H1 (cell line): ENCODE results near the gene ZNF180. TPM values are rescaled to one million over a fixed set of nuclear protein-coding genes. Genes with fewer than 3 reads are reported as not detected.
A peak's percentile ranks its signal among the peaks of the same experiment; 100 is the strongest.

ENCODE experiments used
- CHD1 ChIP-seq: IDR thresholded peaks from 2 replicates; pipeline ENCODE4 v1.6.1; 2012; ENCODE audit warnings: low read depth, low read length, improper control_type of control experiment
- GTF2F1 ChIP-seq: IDR thresholded peaks from 2 replicates; pipeline ENCODE4 v1.6.1; 2012; ENCODE audit warnings: low read depth, low read length, improper control_type of control experiment, borderline replicate concordance
- PHF8 ChIP-seq: fragments of 200-600 bp; sonication (generic); conservative IDR thresholded peaks from 2 replicates; pipeline ENCODE4 v1.7.1; 2012; ENCODE audit warnings: low read depth, mild to moderate bottlenecking, inconsistent platforms, low read length, moderate library complexity
- RBBP5 ChIP-seq: IDR thresholded peaks from 2 replicates; pipeline ENCODE4 v1.7.1; 2012; ENCODE audit warnings: low read depth, mild to moderate bottlenecking, inconsistent platforms, low read length, moderate library complexity, borderline replicate concordance
- polyA plus RNA-seq, 7 experiments: library from polyadenylated mRNA; depleted of rRNA in 3 of 7; stranded (reverse) in 5 of 7; unstranded in 2 of 7; fragments of >200 nt in 5 of 7; fragments of 200-250 nt in 2 of 7; gene quantifications; 1 replicate in 5 of 7; 2 replicates in 1 of 7; 4 replicates in 1 of 7; pipeline versions ENCODE4 v1.2.1 to v1.2.3, GENCODE V29; 2011 to 2013; ENCODE audit warnings: missing spikeins in 2 of 7, mixed read lengths in 2 of 7
- total RNA-seq: library from RNA; stranded (reverse); fragmentation: NEBNext Ultra II Directional; extraction: Animal tissue kit (Norgen Biotek cat#: 25700); gene quantifications from 2 replicates; pipeline ENCODE4 v1.2.1, GENCODE V29; 2021
- TF ChIP-seq, protein P1 (sequence below), 3 experiments: IDR thresholded peaks; 1 replicate in 2 of 3; 2 replicates in 1 of 3; pipeline versions ENCODE4 v1.5.1 to v1.6.1; 2011; ENCODE audit warnings: low read length in 3 of 3, mild to moderate bottlenecking in 3 of 3, inconsistent platforms in 2 of 3, low read depth in 1 of 3, moderate library complexity in 1 of 3; ENCODE audit not compliant: insufficient read depth in 1 of 3; ENCODE audit errors: control extremely low read depth in 1 of 3

The ZNF180 gene
- total and polyA plus RNA-seq, 2 of the 8 experiments (the other 6 are each of a cell fraction or from before 2014, with no cell fraction given), result 1.3 to 8.5 TPM

DNA sequence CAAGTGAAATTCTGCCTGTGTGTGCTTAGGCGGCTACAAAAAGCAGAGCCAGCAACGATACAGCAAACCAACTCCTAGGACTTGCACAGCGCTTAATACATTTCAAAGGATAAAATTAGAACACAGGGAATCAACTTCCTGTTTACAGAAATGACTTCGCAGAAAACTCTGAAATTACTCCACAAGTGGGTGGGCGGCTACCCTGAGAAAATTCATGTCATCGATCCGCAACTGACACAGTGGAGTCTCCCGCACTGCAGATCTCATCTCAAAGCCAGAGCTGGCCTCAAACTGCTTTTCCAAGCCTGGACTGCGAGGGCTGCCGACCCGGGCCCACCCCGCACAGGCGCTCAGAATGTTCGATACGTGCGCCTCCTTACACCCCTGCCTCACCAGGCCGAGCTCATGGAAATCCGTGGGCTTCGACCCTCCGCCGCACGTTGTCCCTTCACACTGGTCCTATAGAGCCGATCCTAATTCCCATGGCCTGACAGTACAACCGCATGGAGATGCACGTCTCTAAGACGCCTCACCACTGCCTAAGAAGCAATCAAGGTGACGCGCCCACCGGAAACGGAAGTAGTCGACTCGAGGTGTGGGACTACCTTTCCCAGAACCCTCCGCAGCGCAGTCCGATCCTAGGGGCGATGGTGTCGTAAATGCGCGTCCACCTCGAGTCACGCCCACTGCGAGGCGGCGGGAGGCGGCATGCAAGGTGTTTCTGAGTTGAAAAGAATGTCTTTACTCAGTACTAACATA, 52.2 kb downstream of the ZNF180 start, which contains the start of gene ZNF229 (continued):
- TF ChIP-seq GTF2F1 (no peak), CHD1 (no peak), RBBP5 (no peak), PHF8 (peak; percentile 44; the same call in 1 of the 2 replicates)
- TF ChIP-seq, protein P1, sequence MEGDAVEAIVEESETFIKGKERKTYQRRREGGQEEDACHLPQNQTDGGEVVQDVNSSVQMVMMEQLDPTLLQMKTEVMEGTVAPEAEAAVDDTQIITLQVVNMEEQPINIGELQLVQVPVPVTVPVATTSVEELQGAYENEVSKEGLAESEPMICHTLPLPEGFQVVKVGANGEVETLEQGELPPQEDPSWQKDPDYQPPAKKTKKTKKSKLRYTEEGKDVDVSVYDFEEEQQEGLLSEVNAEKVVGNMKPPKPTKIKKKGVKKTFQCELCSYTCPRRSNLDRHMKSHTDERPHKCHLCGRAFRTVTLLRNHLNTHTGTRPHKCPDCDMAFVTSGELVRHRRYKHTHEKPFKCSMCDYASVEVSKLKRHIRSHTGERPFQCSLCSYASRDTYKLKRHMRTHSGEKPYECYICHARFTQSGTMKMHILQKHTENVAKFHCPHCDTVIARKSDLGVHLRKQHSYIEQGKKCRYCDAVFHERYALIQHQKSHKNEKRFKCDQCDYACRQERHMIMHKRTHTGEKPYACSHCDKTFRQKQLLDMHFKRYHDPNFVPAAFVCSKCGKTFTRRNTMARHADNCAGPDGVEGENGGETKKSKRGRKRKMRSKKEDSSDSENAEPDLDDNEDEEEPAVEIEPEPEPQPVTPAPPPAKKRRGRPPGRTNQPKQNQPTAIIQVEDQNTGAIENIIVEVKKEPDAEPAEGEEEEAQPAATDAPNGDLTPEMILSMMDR (IDR thresholded peaks at IDR 0.05; ENCODE audit: control extremely low read depth in 1 of 3, insufficient read depth in 1 of 3, low read depth in 1 of 3, low read length in 3 of 3), result no peak
